NCI-H128 (cell line): ENCODE data around the gene SYCE1.

Experiments
- DNase-seq: peaks from one replicate; lab custom pipeline; 2025; ENCODE audit not compliant: unreplicated experiment; lab: John Stamatoyannopoulos, UW

Gene SYCE1

DNA sequence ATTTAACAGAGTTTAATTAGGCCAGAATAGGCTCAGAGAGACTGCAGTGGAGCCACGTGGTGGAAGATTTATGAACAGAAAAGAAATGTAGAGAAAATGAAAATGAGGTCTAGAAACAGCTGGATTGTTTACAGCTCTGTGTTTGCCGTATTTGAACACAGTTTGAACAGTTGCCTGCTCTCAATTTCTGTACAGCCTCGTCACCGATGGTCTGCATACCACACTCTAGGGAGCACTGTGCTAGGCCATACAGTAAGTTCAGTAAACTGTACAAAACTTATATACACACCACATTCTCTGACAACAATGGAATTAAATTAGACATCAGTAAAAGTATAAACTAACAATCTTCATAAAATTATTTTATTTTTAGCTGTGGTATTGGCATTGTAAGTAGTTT is 49.3 kb downstream of the SYCE1 start:
- no peak for DNase-seq

DNA sequence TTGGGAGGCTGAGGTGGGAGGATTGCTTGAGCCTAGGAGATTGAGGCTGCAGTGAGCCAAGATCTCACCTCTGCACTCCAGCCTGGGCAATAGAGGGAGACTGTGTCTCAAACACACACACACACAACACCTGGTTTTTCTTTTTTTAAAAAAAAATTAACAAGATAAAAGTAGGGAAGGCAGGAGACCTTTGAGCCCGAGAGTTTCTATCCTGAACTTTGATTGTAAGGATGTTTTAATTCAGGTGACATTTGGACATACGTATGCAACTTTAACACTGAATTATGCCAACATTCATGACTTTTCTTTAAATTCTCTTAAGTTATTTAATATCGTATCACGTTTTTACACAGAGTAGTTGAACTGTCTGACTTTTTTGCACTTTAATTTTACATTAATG is 49.9 kb downstream of the SYCE1 start:
- no peak for DNase-seq

DNA sequence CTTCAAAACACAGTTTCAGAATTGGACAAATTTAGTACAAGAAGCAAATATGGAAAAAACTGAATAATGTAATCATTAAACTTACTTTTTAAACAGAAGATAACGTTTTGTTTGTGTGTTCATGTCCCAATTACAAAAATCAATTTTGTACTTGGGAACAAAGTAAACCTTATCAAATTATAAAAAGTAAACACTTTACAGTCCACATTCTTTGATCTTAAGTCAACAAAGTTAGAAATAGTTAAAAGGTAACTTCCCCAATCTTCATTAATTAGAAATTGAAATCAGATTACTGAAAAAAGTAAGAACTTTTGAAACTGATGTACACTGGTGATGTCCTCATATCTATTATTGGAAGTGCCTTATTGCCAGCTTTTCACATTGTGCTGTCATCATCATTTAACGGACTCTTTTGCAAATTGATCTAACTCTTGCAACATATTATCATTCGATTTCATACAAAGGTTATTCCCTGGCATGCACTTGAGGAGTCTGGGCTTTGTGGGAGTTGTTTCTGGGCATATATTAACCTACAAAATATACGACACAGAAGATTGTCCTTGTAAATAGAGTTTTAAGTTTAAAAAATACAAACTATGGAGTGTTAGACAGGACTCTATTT is 53.4 kb downstream of the SYCE1 start:
- DNase-seq, result no peak

DNA sequence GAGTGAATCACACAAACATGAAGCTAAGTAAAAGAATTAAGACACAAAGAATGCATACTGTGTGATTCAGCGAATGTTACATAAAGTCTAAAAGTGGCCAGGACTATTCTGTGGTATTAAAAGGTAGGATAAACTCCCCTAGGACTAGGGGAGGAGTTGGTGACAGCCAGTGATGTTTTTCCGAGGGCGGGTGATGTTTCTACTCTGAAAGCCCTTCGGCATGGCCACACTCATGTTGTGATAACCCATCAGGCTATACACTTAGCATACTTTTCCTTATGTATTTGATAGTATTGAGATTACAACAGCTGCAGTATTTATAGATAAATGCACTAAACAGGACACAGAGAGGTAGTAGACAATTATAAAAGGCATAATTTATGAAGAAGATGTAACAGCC is 54.0 kb downstream of the SYCE1 start:
- DNase-seq, result no peak

DNA sequence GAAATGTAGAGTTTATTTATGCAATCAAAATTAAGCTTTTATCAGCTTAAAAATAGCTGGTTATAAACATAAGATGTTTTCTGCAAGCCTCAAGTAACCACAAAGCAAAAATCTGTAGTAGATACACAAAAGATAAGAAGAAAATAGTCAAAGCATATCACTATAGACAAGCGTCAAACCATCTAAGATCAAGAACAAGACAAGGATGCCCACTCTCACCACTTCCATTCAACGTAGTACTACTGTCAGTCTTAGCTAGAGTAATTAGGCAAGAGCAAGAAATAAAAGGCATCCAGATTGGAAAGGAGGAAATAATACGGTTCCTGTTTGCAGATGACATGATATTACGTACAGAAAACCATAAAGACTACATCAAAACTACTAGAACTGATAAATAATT is 55.7 kb downstream of the SYCE1 start:
- DNase-seq, result no peak
